ENCODE data around the gene DGKB.

DNA sequence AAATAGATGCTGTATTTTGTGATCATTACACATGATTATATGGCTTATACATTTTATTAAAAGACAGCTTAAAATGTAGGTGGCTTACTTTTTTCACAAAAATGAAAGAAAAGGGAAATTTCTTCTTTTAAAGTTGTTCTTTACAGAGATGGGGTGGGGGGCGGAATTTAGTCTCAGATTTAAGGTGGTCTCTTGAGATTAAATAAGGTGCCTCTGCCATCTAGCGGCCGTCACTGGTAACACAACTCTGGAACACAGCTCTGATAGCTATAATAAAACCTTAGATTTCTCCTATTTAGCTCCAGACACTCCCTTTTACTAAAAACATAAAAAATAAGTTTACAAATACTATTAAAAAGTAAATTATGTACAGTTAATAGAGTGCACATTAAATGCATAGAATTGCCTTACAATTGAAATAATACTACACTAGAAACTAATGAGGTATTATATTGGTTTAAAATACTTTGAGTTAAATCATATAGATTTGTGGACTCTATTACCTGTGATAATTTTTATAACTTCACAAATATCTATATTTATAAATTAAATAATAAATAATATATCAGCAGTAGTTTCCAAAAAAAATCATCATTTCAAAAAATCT, 210.9 kb downstream of the DGKB start:
- TF ChIP-seq, protein P1, sequence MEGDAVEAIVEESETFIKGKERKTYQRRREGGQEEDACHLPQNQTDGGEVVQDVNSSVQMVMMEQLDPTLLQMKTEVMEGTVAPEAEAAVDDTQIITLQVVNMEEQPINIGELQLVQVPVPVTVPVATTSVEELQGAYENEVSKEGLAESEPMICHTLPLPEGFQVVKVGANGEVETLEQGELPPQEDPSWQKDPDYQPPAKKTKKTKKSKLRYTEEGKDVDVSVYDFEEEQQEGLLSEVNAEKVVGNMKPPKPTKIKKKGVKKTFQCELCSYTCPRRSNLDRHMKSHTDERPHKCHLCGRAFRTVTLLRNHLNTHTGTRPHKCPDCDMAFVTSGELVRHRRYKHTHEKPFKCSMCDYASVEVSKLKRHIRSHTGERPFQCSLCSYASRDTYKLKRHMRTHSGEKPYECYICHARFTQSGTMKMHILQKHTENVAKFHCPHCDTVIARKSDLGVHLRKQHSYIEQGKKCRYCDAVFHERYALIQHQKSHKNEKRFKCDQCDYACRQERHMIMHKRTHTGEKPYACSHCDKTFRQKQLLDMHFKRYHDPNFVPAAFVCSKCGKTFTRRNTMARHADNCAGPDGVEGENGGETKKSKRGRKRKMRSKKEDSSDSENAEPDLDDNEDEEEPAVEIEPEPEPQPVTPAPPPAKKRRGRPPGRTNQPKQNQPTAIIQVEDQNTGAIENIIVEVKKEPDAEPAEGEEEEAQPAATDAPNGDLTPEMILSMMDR (conservative IDR thresholded peaks at IDR 0.05), result peak; percentile 100
- no peak for TF ChIP-seq EZH2 (IDR thresholded peaks at IDR 0.05; ENCODE audit: low read depth)

Measured in PC-9 (cell line).